NOMO-1 (cell line): ENCODE data around the gene RELB.
A peak's percentile ranks its signal among the peaks of the same experiment; 100 is the strongest.

ENCODE experiments used
- DNase-seq, 2 experiments: peaks; one replicate each; lab custom pipeline; 2025; ENCODE audit not compliant: unreplicated experiment in 2 of 2; lab: John Stamatoyannopoulos, UW

The RELB gene

GRCh38 chr19:45057444-45057843, 56.2 kb downstream of the RELB start:
- no peak for DNase-seq

- no peak for DNase-seq
These were observed 57.4 kb downstream of the RELB start for GRCh38 chr19:45058622-45059159.

- peak; percentile 53 to 59 for DNase-seq
These were observed 58.1 kb downstream of the RELB start for GRCh38 chr19:45059258-45059965.

GRCh38 chr19:45061965-45062364, 60.7 kb downstream of the RELB start:
- DNase-seq = no peak

GRCh38 chr19:45063851-45064801, 62.9 kb downstream of the RELB start:
- DNase-seq = no peak

- DNase-seq = no peak
These were observed 65.8 kb downstream of the RELB start for GRCh38 chr19:45066921-45067661.

- DNase-seq = no peak
These were observed 66.8 kb downstream of the RELB start for GRCh38 chr19:45068041-45068440.

GRCh38 chr19:45069056-45069455, 67.8 kb downstream of the RELB start:
- no peak for DNase-seq

GRCh38 chr19:45070214-45070613, 69.0 kb downstream of the RELB start:
- DNase-seq = no peak

- no peak for DNase-seq
These were observed 69.7 kb downstream of the RELB start for GRCh38 chr19:45070861-45071544.

GRCh38 chr19:45071545-45071938, 70.3 kb downstream of the RELB start:
- no peak for DNase-seq

GRCh38 chr19:45071969-45072790, 70.9 kb downstream of the RELB start:
- no peak for DNase-seq

GRCh38 chr19:45074744-45075300, 73.6 kb downstream of the RELB start:
- DNase-seq = peak in 1 of 2 experiments; percentile 31

- peak; percentile 96 to 97 for DNase-seq
These were observed 74.2 kb downstream of the RELB start for GRCh38 chr19:45075301-45076028.

- DNase-seq = peak; percentile 76 to 80
These were observed 75.0 kb downstream of the RELB start, which contains the start of gene ZNF296 for GRCh38 chr19:45076029-45076850. TSS of gene ZNF296 (minus strand) at chr19:45076478. CDS start at chr19:45076373, 105 bp downstream.

GRCh38 chr19:45076851-45077730, 75.8 kb downstream of the RELB start:
- no peak for DNase-seq
